ENCODE measurements around the gene KLHL6.
A peak's percentile ranks its signal among the peaks of the same experiment; 100 is the strongest.

The KLHL6 gene

DNA sequence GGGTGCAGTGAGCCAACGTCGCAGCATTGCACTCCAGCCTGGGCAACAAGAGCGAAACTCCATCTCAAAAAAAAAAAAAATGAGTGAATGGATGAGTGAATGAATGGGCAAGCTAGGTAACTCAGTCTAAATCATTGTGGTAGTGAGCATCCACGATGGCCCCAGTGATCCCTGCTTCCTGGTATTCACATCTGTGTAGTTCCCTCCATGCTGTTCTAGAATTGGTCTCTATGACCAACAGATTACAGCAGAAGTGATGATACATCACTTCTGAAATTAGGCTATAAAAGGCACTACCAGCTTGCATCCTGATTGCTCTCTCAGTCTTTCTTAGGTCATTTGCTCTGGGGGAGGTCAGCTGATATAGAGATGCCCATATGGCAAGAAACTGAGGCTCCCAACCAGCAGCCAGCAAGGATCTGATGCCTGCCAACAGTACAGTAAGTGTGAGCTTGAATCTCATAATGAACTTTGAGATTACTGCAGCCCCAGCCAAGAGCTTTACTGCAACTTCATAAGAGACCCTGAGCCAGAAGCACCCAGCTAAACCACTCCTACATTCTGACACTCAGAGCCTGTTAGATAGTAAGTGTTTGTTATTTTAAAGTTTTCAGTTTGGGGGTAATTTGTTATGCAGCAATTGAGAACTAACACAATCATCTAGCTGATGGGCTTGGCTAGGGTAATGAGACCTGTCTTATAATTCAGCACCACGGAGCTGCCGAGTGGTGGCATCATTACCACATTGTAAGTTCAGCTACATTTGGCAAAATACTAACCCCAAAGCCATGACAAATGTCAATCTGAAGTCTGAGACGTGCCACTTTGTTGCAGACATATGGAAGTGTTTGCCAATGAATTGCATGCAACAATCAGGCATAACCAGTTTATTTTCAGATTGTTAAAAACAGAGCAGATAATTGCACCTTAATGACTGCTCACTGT lies 53.0 kb downstream of the KLHL6 start:
- no peak for DNase-seq

- DNase-seq = no peak
Observed at GRCh38 chr3:183500981-183501704, 54.4 kb downstream of the KLHL6 start.

GRCh38 chr3:183500319-183500718 lies 55.2 kb downstream of the KLHL6 start:
- DNase-seq = no peak

DNA sequence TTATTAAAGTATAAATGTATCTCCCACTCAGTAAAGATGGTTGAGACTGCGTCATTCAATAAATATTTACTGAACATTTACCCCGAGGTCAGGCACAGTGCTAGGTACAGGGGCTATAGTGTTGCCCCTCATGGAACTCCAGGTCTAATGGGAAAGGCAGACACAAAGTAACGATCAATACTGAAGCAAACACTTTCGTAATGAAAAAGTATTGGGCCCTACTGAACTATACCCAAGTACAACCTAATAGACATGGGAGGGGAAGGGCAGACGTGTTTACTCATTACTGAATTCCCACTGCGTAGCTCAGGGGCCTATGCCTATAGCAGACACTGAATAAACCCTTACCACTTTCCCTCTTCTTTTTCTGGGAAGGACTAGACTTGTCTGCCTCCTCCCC lies 56.9 kb downstream of the KLHL6 start:
- DNase-seq = no peak

GRCh38 chr3:183497313-183497712 lies 58.2 kb downstream of the KLHL6 start:
- no peak for DNase-seq

- no peak for DNase-seq
Observed at GRCh38 chr3:183496311-183496710, 59.2 kb downstream of the KLHL6 start.

GRCh38 chr3:183494341-183494740 lies 61.2 kb downstream of the KLHL6 start:
- DNase-seq = no peak

DNA sequence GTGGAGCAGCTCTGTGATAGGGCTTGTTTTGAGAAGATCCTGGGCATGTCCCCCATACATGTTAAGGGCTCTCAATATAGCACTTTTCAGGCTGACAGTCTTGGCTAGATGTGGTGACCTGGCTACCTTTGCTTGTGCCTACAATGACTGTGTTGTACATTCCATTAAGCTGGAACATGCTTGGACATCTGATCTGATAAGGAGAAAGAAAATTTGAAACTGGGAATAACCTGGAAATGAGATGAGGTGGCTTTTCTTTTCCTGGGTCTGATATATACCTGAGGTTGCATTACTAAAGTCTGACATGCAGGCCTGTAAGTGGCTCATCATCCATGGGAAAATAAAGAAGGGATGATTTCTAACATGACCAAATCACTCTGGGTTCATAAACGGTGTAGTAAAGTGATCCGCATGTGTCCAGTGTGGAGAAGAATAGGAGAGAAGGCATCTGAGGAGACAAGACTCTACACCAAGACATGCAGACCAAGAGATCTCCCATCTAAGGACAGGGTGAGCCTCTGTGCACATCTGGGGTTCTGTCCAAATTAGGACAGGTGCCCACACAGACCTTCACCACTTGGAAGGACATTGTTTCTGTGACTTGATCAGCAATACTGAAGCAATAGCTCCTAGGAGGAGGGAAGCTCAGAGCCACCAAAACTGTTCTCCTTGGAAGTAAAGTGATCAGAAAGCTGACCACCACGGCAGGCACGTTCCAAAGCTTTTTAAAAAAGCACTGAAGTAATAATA lies 62.0 kb downstream of the KLHL6 start:
- no peak for DNase-seq

DNA sequence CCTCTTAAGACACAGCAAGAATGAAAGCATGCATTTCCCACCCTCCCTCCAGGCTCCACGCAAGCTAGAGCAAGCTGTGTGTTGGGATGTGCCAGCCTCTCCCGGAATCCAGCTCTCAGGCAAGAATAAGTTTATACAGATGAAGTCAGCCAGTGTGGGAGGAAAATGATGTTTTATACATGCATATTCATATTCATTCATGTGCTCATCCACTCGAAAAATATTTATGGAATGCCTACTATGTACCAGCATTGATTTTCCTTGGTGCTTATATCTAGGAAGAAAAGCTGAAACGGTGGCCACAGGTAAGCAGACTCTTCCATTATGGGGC lies 62.7 kb downstream of the KLHL6 start:
- no peak for DNase-seq

GRCh38 chr3:183491923-183492848 lies 63.3 kb downstream of the KLHL6 start:
- no peak for DNase-seq

DNA sequence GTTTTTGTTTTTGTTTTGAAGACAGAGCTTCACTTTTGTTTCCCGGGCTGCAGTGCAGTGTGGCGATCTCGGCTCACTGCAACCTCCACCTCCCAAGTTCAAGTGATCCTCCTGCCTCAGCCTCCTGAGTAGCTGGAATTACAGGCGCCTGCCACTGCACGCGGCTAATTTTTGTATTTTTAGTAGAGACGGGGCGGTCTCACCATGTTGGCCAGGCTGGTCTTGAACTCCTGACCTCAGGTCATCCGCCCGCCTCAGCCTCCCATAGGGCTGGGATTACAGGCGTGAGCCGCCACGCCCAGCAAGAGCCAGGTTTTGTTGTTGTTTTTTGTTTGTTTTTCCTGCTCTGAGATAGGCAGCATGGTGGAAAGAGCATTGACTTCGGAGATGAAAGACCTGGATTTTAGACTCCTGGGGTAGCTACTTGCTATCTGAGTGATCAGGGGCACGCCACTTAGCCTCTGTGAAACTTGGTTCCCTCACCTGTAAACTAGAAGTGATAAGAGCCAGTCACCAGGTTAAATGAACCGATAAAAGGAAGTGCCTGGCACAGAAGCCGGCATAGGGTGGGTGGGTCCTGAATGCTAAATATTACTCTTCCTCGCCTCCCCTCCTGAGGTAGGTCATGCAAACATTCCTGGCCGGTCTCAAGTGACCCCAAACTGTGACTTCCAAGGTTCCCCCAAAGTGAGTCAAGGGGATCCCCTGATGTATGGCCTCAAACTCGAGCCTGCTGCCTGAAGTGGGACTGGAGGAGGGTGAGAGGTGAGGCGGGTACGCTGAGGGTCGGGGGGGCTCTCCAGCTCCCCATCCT lies 64.2 kb downstream of the KLHL6 start:
- DNase-seq = no peak

DNA sequence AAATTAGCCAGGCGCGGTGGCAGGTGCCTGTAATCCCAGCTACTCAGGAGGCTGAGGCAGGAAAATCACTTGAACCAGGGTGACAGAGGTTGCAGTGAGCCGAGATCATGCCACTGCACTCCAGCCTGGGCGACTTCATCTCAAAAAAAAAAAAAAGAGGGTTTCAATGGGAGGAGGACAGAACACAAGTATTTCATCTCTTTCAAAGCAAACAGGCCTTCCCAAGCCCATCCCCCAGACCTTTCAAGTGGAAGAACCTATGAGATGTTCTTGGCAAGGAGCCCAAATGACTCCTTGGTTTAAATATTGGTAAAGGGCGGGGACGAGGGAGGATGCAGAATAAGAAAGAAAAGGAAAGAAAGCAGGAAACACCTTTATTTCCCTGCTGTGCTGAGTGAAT lies 64.9 kb downstream of the KLHL6 start:
- DNase-seq = peak; percentile 87

DNA sequence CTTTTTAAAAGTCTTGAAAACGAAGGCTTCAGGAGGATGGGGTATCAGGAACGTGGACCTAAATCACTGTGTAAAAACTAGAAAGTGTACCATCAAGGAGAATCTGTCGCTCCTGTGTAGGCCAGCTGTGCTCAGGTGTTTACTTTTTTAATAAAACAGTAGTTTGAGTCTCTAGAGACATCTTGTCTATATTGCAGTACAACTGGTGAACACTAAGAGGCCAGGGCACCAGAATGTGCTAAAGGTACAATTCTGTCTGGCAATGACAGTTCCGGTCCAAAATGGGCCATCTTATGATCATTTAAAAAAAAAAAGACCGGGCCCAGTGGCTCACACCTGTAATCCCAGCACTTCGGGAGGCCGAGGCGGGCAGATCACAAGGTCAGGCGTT lies 65.3 kb downstream of the KLHL6 start:
- DNase-seq = no peak

DNA sequence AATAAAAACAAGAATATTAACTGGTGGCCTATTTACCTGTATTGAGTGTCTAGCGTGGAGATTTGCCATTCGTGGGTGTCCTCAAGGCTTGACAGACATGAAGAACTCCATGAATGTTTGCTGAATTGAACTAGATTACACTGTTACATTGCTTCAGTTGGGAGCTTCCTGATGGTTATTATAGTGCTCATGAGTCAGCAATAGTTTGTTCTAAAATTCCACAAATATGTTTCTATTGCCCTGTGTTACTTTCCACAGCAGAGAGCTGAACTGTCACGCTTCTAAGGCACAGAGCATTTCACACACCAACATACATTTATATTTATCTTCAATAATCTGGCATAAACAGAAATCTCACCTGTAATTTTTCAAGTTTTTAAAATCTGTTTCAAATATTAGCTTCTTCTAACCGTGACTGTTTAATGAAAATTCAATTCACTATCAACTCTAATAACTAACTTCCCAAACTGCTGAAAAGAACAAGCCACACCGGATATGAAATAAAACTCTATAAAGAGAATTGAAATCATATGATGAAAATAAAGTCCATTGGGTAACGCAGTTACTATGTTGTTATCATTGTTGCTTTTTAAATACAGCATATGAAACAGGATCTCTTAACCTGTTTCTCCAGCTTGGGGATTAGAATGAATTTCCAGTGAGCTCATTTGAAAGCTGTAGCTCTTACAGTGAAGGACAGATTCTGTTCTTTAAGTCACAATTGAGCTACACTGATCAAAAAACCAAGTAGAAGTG lies 65.9 kb downstream of the KLHL6 start:
- no peak for DNase-seq

DNA sequence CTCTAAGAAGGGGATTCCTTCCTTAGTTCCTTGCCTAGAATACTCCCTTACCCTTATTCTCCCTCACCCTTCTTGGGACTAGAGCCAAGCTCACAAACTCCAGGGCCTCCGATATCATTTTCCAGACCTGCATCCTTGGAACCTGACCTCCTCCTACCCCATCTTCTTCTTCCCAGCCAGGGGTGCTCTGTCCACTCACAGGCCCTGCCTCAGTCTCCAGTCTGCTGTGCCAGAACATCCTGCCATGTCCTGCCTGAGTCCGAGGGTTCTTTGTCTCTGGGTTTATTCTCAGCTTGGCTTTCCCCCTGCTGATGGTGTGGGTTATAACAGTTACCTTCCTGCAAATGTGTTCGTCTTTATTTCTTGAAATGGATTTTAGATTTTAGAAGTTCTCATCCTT lies 67.2 kb downstream of the KLHL6 start:
- DNase-seq = no peak

DNA sequence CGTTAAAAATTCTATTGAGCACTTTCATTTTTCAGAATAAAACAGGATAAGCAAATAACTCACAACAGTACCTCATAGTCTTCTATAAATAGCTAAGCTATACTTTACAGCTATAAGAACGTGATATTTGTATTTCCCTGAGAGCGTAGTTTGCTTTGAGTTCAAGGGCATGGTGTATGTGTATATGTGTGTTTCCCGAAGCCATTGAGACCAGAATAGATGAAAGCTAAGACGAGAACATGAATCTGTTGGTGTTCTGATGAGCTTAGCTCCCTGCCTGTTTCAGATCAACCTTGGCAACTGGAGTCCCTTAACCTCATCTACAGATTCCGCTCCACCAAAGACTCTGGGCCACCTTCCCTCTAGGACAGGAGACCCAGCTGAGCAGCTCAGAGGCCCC lies 67.6 kb downstream of the KLHL6 start:
- no peak for DNase-seq

GRCh38 chr3:183487016-183487415 lies 68.5 kb downstream of the KLHL6 start:
- DNase-seq = no peak

DNA sequence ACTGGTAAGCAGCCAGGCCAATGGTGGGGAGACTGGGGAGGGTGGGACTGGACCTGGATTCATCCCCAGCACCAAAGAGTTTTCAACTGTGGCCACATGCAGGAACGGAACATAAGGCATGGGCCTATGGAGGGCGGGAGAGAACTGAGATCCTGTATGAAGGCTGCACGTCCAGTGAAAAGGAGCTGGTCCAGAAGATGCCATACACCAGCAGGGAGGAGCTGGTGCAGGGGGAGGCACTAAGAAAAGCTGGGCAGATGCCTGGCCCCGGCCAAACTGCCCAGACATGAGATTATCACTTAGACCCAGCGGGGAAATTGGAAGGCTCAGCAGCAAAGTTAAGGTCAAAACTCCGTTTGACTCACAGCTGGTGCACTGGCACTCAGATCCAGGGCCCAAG lies 69.0 kb downstream of the KLHL6 start:
- no peak for DNase-seq

DNA sequence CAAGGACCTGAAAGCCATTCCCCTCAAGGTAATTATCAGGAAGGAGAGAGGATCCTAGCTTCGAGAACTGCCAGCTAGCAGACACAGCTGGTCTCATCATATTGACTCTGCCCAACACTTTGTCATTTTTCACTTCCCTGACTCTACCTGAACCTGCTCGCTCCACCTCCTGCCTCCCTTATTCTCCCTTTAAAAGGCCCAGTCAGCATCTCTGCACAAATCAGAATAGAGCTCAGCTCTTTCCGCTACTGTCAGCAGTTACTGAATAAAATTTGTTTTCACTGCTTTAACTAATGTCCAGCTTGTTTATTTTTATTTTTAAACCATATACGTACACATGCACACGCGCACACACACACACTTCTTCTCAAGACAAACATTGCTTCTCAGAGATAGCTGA lies 69.9 kb downstream of the KLHL6 start:
- DNase-seq = no peak

- no peak for DNase-seq
Observed at GRCh38 chr3:183485093-183485492, 70.4 kb downstream of the KLHL6 start.
